ENCODE results near the gene RFFL. TPM values are rescaled to one million over a fixed set of nuclear protein-coding genes. Genes with fewer than 3 reads are reported as not detected.

Gene RFFL
- total and polyA plus RNA-seq, 2 of the 4 experiments (the other 2 are of a cell fraction): 11.6 to 19.2 TPM

DNA sequence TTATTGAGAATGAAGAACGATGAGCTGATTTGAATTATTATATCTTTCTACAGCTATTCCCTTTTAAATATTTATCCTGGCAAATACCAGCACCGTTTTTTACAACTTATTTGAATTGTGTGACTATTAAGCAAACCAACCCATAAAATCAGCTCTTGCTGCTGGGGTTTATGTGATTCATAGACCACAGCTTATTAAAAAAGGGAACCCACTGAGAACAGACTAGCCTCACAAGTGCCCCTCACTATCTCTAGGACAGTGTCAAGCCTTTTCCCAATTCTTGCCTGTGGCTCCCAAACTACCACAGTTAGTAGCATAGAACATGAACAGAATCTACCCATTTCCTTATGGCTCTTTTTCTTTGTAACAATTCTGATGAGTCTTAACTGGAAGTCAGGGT, 89.3 kb downstream of the RFFL start:
- Histone ChIP-seq H3K4me2 (ENCODE audit: low read depth, low read length) (no peak overlapping the region), H4K8ac (ENCODE audit: low read depth in 2 of 2, low read length in 2 of 2) (no peak overlapping the region), H3K27ac (ENCODE audit: insufficient read depth, low read length) (no peak overlapping the region), H3K79me1 (ENCODE audit: low read depth in 1 of 2, low read length in 2 of 2) (peaks cover 0 to 2% of the 10 kb centered on the region in 2 experiments; a peak in 1 of 4 replicates), H2BK20ac (ENCODE audit: low read depth, low read length) (no peak overlapping the region), H2BK15ac (ENCODE audit: low read depth, low read length) (no peak overlapping the region), H4K91ac (ENCODE audit: insufficient read depth, low read depth, low read length) (no peak overlapping the region), H3K36me3 (ENCODE audit: control insufficient read depth, insufficient read depth, low read length) (no peaks in the 10 kb centered on the region; the same call in 1 of the 2 replicates), H2BK120ac (ENCODE audit: low read depth, low read length) (no peak overlapping the region), H4K20me1 (ENCODE audit: insufficient read depth, low read length) (no peaks in the 10 kb centered on the region), H2AK5ac (ENCODE audit: low read depth, low read length) (no peak overlapping the region), H2BK5ac (ENCODE audit: low read depth, low read length, poor library complexity, severe bottlenecking) (no peak overlapping the region), H2AK9ac (replicated peaks; ENCODE audit: low read depth, low read length, poor library complexity) (no peak overlapping the region), H3K23ac (ENCODE audit: low read depth, low read length) (no peak overlapping the region), H3K9me1 (ENCODE audit: insufficient read depth, low read length) (no peaks in the 10 kb centered on the region; the same call in 1 of the 2 replicates), H3K4me3 (ENCODE audit: insufficient read depth, low read depth, low read length) (no peak overlapping the region), H4K5ac (ENCODE audit: low read depth, low read length) (no peak overlapping the region), H3K9me3 (ENCODE audit: control insufficient read depth, insufficient read depth, low read length) (no peaks in the 10 kb centered on the region), H3K14ac (replicated peaks; ENCODE audit: low read depth, low read length) (no peak overlapping the region), H3K18ac (ENCODE audit: low read depth, low read length) (no peak overlapping the region), H3K4me1 (ENCODE audit: control insufficient read depth, insufficient read depth, low read length) (no peaks in the 10 kb centered on the region), H3K4ac (ENCODE audit: low read depth, low read length) (no peak overlapping the region), H2AFZ (replicated peaks; ENCODE audit: low read length, poor library complexity) (no peak overlapping the region), H3K9ac (ENCODE audit: low read depth, low read length) (no peak overlapping the region), H3K56ac (ENCODE audit: extremely low read depth, insufficient read depth, low read length) (no peak overlapping the region), H3K27me3 (ENCODE audit: control insufficient read depth, insufficient read depth, low read length) (no peaks in the 10 kb centered on the region)
- dilution Hi-C loops (cut with HindIII; ENCODE audit: low sequenced_read_pairs, unreplicated experiment) (no loop called here), intact Hi-C loops (cut with micrococcal nuclease) (no loop called here), in situ Hi-C loops (cut with MboI; ENCODE audit: low sequenced_read_pairs) (no loop called here)
- TF ChIP-seq RFX5 (IDR thresholded peaks at IDR 0.05; ENCODE audit: low read depth, low read length) (no peak), POLR2A (IDR thresholded peaks at IDR 0.05; ENCODE audit: low read depth, low read length) (no peak), USF2 (IDR thresholded peaks at IDR 0.05; ENCODE audit: low read depth, low read length) (no peak), MAZ (IDR thresholded peaks at IDR 0.05; ENCODE audit: borderline replicate concordance, low read depth, low read length) (no peak)
- ChIA-PET POLR2A (ENCODE audit: unreplicated experiment) (no interaction called here), CTCF (no interaction called here)
- no TSS peak for BruUV-seq (replicated peaks)
- ATAC-seq (ENCODE audit: low read depth): no peak
- no peak for DNase-seq
- WGBS, 2 experiments (ENCODE audit: extremely low coverage in 2 of 2, insufficient read length in 1 of 2): no CpG with 5 or more reads among the region's 2 CpGs
